Neural progenitor cell (in vitro differentiated cells): ENCODE data around the gene CAV3. TPM values are rescaled to one million over a fixed set of nuclear protein-coding genes. Genes with fewer than 3 reads are reported as not detected.

Experiments used
- DNase-seq: peaks from one replicate; pipeline ENCODE4 v3.0.0-alpha.2; 2016; ENCODE audit warnings: low spot score
- H2AFZ ChIP-seq: fragments of 200-600 bp; sonication (generic); replicated peaks from 2 replicates; pipeline ENCODE4 v1.6.1; 2016; ENCODE audit warnings: antibody characterized with exemption
- H3F3A ChIP-seq: fragments of 200-600 bp; sonication (generic); 2 replicates; pipeline ENCODE4 v1.6.1; 2016; ENCODE audit warnings: antibody characterized with exemption, low read depth
- H3K27ac ChIP-seq: fragments of 200-600 bp; sonication (generic); 2 replicates; pipeline ENCODE4 v1.5.1; 2016; ENCODE audit warnings: mild to moderate bottlenecking
- H3K27me3 ChIP-seq: fragments of 200-600 bp; sonication (generic); 2 replicates; pipeline ENCODE4 v1.6.1; 2016; ENCODE audit warnings: mild to moderate bottlenecking, moderate library complexity
- H3K36me3 ChIP-seq: fragments of 200-600 bp; sonication (generic); 2 replicates; pipeline ENCODE4 v1.5.1; 2016
- H3K4me1 ChIP-seq: fragments of 200-600 bp; sonication (generic); 2 replicates; pipeline ENCODE4 v1.6.1; 2016; ENCODE audit warnings: mixed run types
- H3K4me2 ChIP-seq: fragments of 200-600 bp; sonication (generic); 2 replicates; pipeline ENCODE4 v1.6.1; 2016
- H3K4me3 ChIP-seq: fragments of 200-600 bp; sonication (generic); 2 replicates; pipeline ENCODE4 v1.5.1; 2016
- H3K79me2 ChIP-seq: fragments of 200-600 bp; sonication (generic); 2 replicates; pipeline ENCODE4 v1.6.1; 2016; ENCODE audit warnings: low read depth
- H3K9ac ChIP-seq: fragments of 200-600 bp; sonication (generic); 2 replicates; pipeline ENCODE4 v1.6.1; 2016
- H3K9me3 ChIP-seq: fragments of 200-600 bp; sonication (generic); 2 replicates; pipeline ENCODE4 v1.5.1; 2016; ENCODE audit warnings: low read depth
- H4K20me1 ChIP-seq: fragments of 200-600 bp; sonication (generic); 2 replicates; pipeline ENCODE4 v1.6.1; 2016; ENCODE audit warnings: low read depth
- H3K27ac Mint-ChIP-seq: 3 replicates; pipeline ENCODE4 v1.8.0; 2021; ENCODE audit warnings: mixed read lengths
- H3K27me3 Mint-ChIP-seq: 2 replicates; pipeline ENCODE4 v1.8.0; 2022; ENCODE audit warnings: low read depth, mild to moderate bottlenecking, inconsistent platforms, moderate library complexity, mixed read lengths; ENCODE audit not compliant: insufficient read depth
- H3K36me3 Mint-ChIP-seq: 3 replicates; pipeline ENCODE4 v1.8.0; 2021; ENCODE audit warnings: mixed read lengths
- H3K4me1 Mint-ChIP-seq: 3 replicates; pipeline ENCODE4 v1.8.0; 2021; ENCODE audit warnings: mixed read lengths
- H3K4me3 Mint-ChIP-seq: 3 replicates; pipeline ENCODE4 v1.8.0; 2021; ENCODE audit warnings: mild to moderate bottlenecking, moderate library complexity, mixed read lengths
- H3K9me3 Mint-ChIP-seq: 3 replicates; pipeline ENCODE4 v1.8.0; 2020; ENCODE audit warnings: mixed read lengths
- EZH2 ChIP-seq: fragments of 200-600 bp; sonication (generic); IDR thresholded peaks from 2 replicates; pipeline ENCODE4 v1.6.1; 2017; ENCODE audit warnings: antibody characterized with exemption, mild to moderate bottlenecking, moderate library complexity
- EZH2phosphoT487 ChIP-seq: fragments of 200-600 bp; sonication (generic); IDR thresholded peaks from 2 replicates; pipeline ENCODE4 v1.6.1; 2017; ENCODE audit warnings: antibody characterized with exemption
- total RNA-seq: library from RNA; depleted of rRNA; stranded (reverse); fragments of >200 nt; gene quantifications from 2 replicates; pipeline ENCODE4 v1.2.3, GENCODE V29; 2015; ENCODE audit warnings: low replicate concordance
- TF ChIP-seq, protein P1 (sequence below): fragments of 200-600 bp; sonication (generic); IDR thresholded peaks from 2 replicates; pipeline ENCODE4 v1.5.1; 2017; ENCODE audit warnings: antibody characterized with exemption, mild to moderate bottlenecking

The CAV3 gene
- total RNA-seq, 1 donor from 2014 or later = not detected

- H4K20me1 ChIP-seq = no peaks in the 10 kb centered on the region
- DNase-seq = no peak
- H3F3A ChIP-seq = no peaks in the 10 kb centered on the region
- no peak overlapping the region for H2AFZ ChIP-seq
- H3K9ac ChIP-seq = no peak overlapping the region
- H3K4me1 ChIP-seq = peaks cover 19% of the 10 kb centered on the region
- Mint-ChIP-seq H3K4me3 (no peak overlapping the region), H3K9me3 (no peaks in the 10 kb centered on the region), H3K4me1 (peaks cover 32% of the 10 kb centered on the region), H3K27ac (no peak overlapping the region), H3K27me3 (no peaks in the 10 kb centered on the region), H3K36me3 (peaks cover 2% of the 10 kb centered on the region)
- H3K36me3 ChIP-seq = no peaks in the 10 kb centered on the region
- no peaks in the 10 kb centered on the region for H3K9me3 ChIP-seq
- no peak overlapping the region for H3K4me2 ChIP-seq
- no peak overlapping the region for H3K27ac ChIP-seq
- no peak overlapping the region for H3K4me3 ChIP-seq
- no peaks in the 10 kb centered on the region for H3K27me3 ChIP-seq
- TF ChIP-seq EZH2 (no peak), EZH2phosphoT487 (no peak)
- TF ChIP-seq, protein P1, sequence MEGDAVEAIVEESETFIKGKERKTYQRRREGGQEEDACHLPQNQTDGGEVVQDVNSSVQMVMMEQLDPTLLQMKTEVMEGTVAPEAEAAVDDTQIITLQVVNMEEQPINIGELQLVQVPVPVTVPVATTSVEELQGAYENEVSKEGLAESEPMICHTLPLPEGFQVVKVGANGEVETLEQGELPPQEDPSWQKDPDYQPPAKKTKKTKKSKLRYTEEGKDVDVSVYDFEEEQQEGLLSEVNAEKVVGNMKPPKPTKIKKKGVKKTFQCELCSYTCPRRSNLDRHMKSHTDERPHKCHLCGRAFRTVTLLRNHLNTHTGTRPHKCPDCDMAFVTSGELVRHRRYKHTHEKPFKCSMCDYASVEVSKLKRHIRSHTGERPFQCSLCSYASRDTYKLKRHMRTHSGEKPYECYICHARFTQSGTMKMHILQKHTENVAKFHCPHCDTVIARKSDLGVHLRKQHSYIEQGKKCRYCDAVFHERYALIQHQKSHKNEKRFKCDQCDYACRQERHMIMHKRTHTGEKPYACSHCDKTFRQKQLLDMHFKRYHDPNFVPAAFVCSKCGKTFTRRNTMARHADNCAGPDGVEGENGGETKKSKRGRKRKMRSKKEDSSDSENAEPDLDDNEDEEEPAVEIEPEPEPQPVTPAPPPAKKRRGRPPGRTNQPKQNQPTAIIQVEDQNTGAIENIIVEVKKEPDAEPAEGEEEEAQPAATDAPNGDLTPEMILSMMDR = no peak
- no peaks in the 10 kb centered on the region for H3K79me2 ChIP-seq
These were observed 12.2 kb downstream of the CAV3 start for GRCh38 chr3:8745619-8746370.

GRCh38 chr3:8746780-8747345 is 13.3 kb downstream of the CAV3 start:
- Histone ChIP-seq H4K20me1 (no peaks in the 10 kb centered on the region), H3K27me3 (no peaks in the 10 kb centered on the region), H3F3A (no peaks in the 10 kb centered on the region), H3K36me3 (no peaks in the 10 kb centered on the region), H3K9ac (no peak overlapping the region), H3K4me3 (no peak overlapping the region), H3K9me3 (no peaks in the 10 kb centered on the region), H3K27ac (no peak overlapping the region), H3K4me1 (peaks cover 11% of the 10 kb centered on the region), H3K79me2 (no peaks in the 10 kb centered on the region), H3K4me2 (no peak overlapping the region), H2AFZ (no peak overlapping the region)
- Mint-ChIP-seq H3K27me3 (no peaks in the 10 kb centered on the region), H3K4me1 (peaks cover 22% of the 10 kb centered on the region), H3K9me3 (no peaks in the 10 kb centered on the region), H3K4me3 (no peak overlapping the region), H3K27ac (no peak overlapping the region), H3K36me3 (peaks cover 2% of the 10 kb centered on the region)
- no peak for TF ChIP-seq EZH2phosphoT487
- TF ChIP-seq, protein P1 = no peak
- TF ChIP-seq EZH2 = no peak
- DNase-seq = no peak

DNA sequence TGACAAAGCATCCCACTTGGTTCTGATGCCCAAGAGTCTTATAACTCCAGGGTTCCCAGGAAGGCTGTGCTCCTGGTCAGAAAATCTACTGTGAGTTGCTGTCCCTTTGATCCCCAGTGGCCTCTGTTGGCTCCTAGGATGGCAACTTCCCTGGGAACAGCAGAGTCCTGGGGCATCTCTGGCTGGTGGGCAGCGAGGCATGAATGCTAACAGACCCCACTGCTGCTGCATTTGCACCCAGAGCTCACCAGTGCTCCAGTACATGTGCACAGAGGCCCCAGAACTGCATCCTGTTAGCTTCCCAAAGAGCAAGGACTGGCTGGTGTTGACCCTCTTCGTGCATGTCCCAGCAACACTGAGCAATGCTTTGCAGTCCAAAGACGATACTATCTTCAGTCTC is 15.7 kb downstream of the CAV3 start:
- no peak overlapping the region for H3K27ac Mint-ChIP-seq
- H3K9me3 Mint-ChIP-seq = no peaks in the 10 kb centered on the region
- H2AFZ ChIP-seq = no peak overlapping the region
- no peaks in the 10 kb centered on the region for H3K9me3 ChIP-seq
- H3K9ac ChIP-seq = no peak overlapping the region
- H3K36me3 Mint-ChIP-seq = peaks cover 2% of the 10 kb centered on the region
- peaks cover 2% of the 10 kb centered on the region for H3K4me1 Mint-ChIP-seq
- no peaks in the 10 kb centered on the region for H3F3A ChIP-seq
- TF ChIP-seq EZH2phosphoT487 = no peak
- no peak for TF ChIP-seq EZH2
- TF ChIP-seq, protein P1 = no peak
- H4K20me1 ChIP-seq = no peaks in the 10 kb centered on the region
- no peaks in the 10 kb centered on the region for H3K79me2 ChIP-seq
- no peak overlapping the region for H3K27ac ChIP-seq
- H3K36me3 ChIP-seq = no peaks in the 10 kb centered on the region
- H3K27me3 Mint-ChIP-seq = peaks cover 2% of the 10 kb centered on the region
- H3K4me1 ChIP-seq = no peaks in the 10 kb centered on the region
- no peak overlapping the region for H3K4me3 Mint-ChIP-seq
- no peak overlapping the region for H3K4me2 ChIP-seq
- H3K27me3 ChIP-seq = no peaks in the 10 kb centered on the region
- no peak for DNase-seq
- H3K4me3 ChIP-seq = no peak overlapping the region
